Neuronal stem cell (in vitro differentiated cells): ENCODE data around the gene CYTL1.

ENCODE experiments used
- DNase-seq: peaks from one replicate; pipeline ENCODE4 v3.0.0-alpha.2; 2013; ENCODE audit warnings: low spot score
- H2AFZ ChIP-seq: one replicate; pipeline ENCODE4 v1.6.1; 2013; ENCODE audit warnings: mild to moderate bottlenecking, low read length, inconsistent platforms
- H2AK5ac ChIP-seq: 2 replicates; pipeline ENCODE4 v1.6.1; 2013; ENCODE audit warnings: low read depth, mild to moderate bottlenecking, inconsistent platforms, low read length, moderate library complexity, mixed read lengths
- H2BK120ac ChIP-seq: 2 replicates; pipeline ENCODE4 v1.6.1; 2013; ENCODE audit warnings: low read depth, mild to moderate bottlenecking, inconsistent platforms, low read length, moderate library complexity, mixed read lengths
- H2BK12ac ChIP-seq: one replicate; pipeline ENCODE4 v1.6.1; 2013; ENCODE audit warnings: low read length, inconsistent platforms
- H2BK15ac ChIP-seq: 2 replicates; pipeline ENCODE4 v1.6.1; 2013; ENCODE audit warnings: mild to moderate bottlenecking, low read length, inconsistent platforms, mixed read lengths
- H2BK5ac ChIP-seq: one replicate; pipeline ENCODE4 v1.6.1; 2013; ENCODE audit warnings: inconsistent platforms, mild to moderate bottlenecking, low read length, moderate library complexity
- H3K14ac ChIP-seq: one replicate; pipeline ENCODE4 v1.6.1; 2013; ENCODE audit warnings: low read length, inconsistent platforms
- H3K18ac ChIP-seq: 2 replicates; pipeline ENCODE4 v1.6.1; 2013; ENCODE audit warnings: low read length, inconsistent platforms
- H3K23ac ChIP-seq: 2 replicates; pipeline ENCODE4 v1.6.1; 2013; ENCODE audit warnings: low read depth, mild to moderate bottlenecking, mixed read lengths, low read length, inconsistent platforms; ENCODE audit not compliant: poor library complexity
- H3K27ac ChIP-seq: replicated peaks from 3 replicates; pipeline ENCODE4 v1.5.1; 2013; ENCODE audit warnings: low read length, inconsistent platforms
- H3K27me3 ChIP-seq, 3 experiments: 2 replicates each; pipeline ENCODE4 v1.6.1; 2013; ENCODE audit warnings: low read length in 3 of 3, mild to moderate bottlenecking in 2 of 3, inconsistent platforms in 1 of 3, low read depth in 1 of 3, mixed read lengths in 1 of 3, moderate library complexity in 1 of 3; ENCODE audit not compliant: control insufficient read depth in 3 of 3, insufficient read depth in 3 of 3
- H3K36me3 ChIP-seq, 2 donors: replicated peaks in 1 of 2; 2 replicates each; pipeline ENCODE4 v1.6.1; 2013; ENCODE audit warnings: low read length in 2 of 2; ENCODE audit not compliant: control insufficient read depth in 2 of 2, insufficient read depth in 2 of 2
- H3K4ac ChIP-seq: 2 replicates; pipeline ENCODE4 v1.6.1; 2013; ENCODE audit warnings: inconsistent platforms, mild to moderate bottlenecking, low read length, moderate library complexity
- H3K4me1 ChIP-seq, 2 donors: 1 replicate in 1 of 2; 2 replicates in 1 of 2; pipeline ENCODE4 v1.6.1; 2013; ENCODE audit warnings: low read length in 2 of 2, low read depth in 1 of 2; ENCODE audit not compliant: control insufficient read depth in 2 of 2, insufficient read depth in 1 of 2
- H3K4me2 ChIP-seq: one replicate; pipeline ENCODE4 v1.6.1; 2013; ENCODE audit warnings: mild to moderate bottlenecking, low read length, inconsistent platforms; ENCODE audit not compliant: insufficient read depth, poor library complexity, severe bottlenecking
- H3K4me3 ChIP-seq, 2 donors: 2 replicates each; pipeline ENCODE4 v1.5.1; 2013; ENCODE audit warnings: low read length in 2 of 2, mild to moderate bottlenecking in 2 of 2, inconsistent platforms in 1 of 2, moderate library complexity in 1 of 2
- H3K79me1 ChIP-seq: one replicate; pipeline ENCODE4 v1.6.1; 2013; ENCODE audit warnings: low read depth, mild to moderate bottlenecking, inconsistent platforms, low read length, moderate library complexity
- H3K9ac ChIP-seq: one replicate; pipeline ENCODE4 v1.6.1; 2013; ENCODE audit warnings: mild to moderate bottlenecking, low read depth, low read length, inconsistent platforms; ENCODE audit not compliant: poor library complexity
- H3K9me3 ChIP-seq, 2 donors: replicated peaks in 1 of 2; 2 replicates each; pipeline versions ENCODE3 to v1.6.1; 2013; ENCODE audit warnings: low read length in 2 of 2, mild to moderate bottlenecking in 2 of 2, inconsistent platforms in 1 of 2, low read depth in 1 of 2, mixed read lengths in 1 of 2, moderate library complexity in 1 of 2; ENCODE audit not compliant: control insufficient read depth in 2 of 2, insufficient read depth in 1 of 2
- H4K8ac ChIP-seq: one replicate; pipeline ENCODE4 v1.6.1; 2013; ENCODE audit warnings: low read depth, mild to moderate bottlenecking, inconsistent platforms, low read length, moderate library complexity
- H4K91ac ChIP-seq: one replicate; pipeline ENCODE4 v1.6.1; 2013; ENCODE audit warnings: low read length, low read depth, mild to moderate bottlenecking, inconsistent platforms; ENCODE audit not compliant: poor library complexity
- WGBS, 2 donors: extraction: QIAGEN DNeasy Blood & Tissue Kit; methylation state at CpG; one replicate each; pipeline ENCODE4 v1.1.7; 2013; ENCODE audit warnings: missing lambda C conversion rate in 2 of 2, mixed read lengths in 1 of 2; ENCODE audit not compliant: insufficient read length in 2 of 2, insufficient replicate concordance in 1 of 2; ENCODE audit errors: extremely low coverage in 2 of 2; 5-methylcytosine and 5-hydroxymethylcytosine counted together

The CYTL1 gene

GRCh38 chr4:4980621-4981230 lies 38.5 kb downstream of the CYTL1 start:
- H3K4me1 ChIP-seq, result peaks cover 0 to 5% of the 10 kb centered on the region in 2 donors
- H4K91ac ChIP-seq, result no peak overlapping the region
- no peak overlapping the region for H2BK5ac ChIP-seq
- H2AFZ ChIP-seq, result no peak overlapping the region
- no peak overlapping the region for H3K23ac ChIP-seq
- no peak overlapping the region for H3K14ac ChIP-seq
- no peak overlapping the region for H3K9ac ChIP-seq
- H3K79me1 ChIP-seq, result no peaks in the 10 kb centered on the region
- H3K27ac ChIP-seq, result no peak overlapping the region
- no peak overlapping the region for H3K18ac ChIP-seq
- H3K27me3 ChIP-seq, result no peaks in the 10 kb centered on the region
- H4K8ac ChIP-seq, result no peak overlapping the region
- H2BK12ac ChIP-seq, result no peak overlapping the region
- H2AK5ac ChIP-seq, result no peak overlapping the region
- peaks cover 0 to 3% of the 10 kb centered on the region in 2 donors for H3K9me3 ChIP-seq
- no peak for DNase-seq
- WGBS, 2 donors, result no CpG with 5 or more reads among the region's 12 CpGs
- no peak overlapping the region for H2BK15ac ChIP-seq
- H3K4me2 ChIP-seq, result no peak overlapping the region
- no peak overlapping the region for H2BK120ac ChIP-seq
- H3K4ac ChIP-seq, result no peak overlapping the region
- no peak overlapping the region for H3K4me3 ChIP-seq
- H3K36me3 ChIP-seq, result no peaks in the 10 kb centered on the region

DNA sequence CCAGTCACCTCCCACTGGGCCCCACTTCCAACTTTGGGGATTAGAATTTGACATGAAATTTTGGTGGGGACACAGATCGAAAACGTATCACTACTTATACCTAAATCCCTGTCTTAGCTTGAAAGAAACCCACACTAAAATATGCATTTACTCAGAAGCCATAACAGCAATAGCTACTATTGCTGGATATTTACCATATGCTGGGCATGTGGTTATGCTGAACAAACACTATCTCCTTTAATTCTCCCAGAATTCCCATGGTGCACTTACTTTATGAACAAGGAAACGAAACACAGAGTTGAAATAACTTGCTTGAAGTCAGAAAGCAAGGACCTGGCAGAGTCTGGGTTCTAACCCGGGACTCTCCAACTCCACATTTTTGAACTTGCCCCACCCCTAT lies 39.3 kb downstream of the CYTL1 start:
- H2AFZ ChIP-seq, result no peak overlapping the region
- H3K4me1 ChIP-seq, result peaks cover 0 to 5% of the 10 kb centered on the region in 2 donors
- no peak overlapping the region for H2BK12ac ChIP-seq
- no peak overlapping the region for H4K8ac ChIP-seq
- no peak overlapping the region for H3K18ac ChIP-seq
- no peak overlapping the region for H3K23ac ChIP-seq
- H3K9me3 ChIP-seq, result peaks cover 2 to 5% of the 10 kb centered on the region in 2 donors
- H3K27ac ChIP-seq, result no peak overlapping the region
- DNase-seq, result no peak
- no peaks in the 10 kb centered on the region for H3K36me3 ChIP-seq
- no peak overlapping the region for H2BK15ac ChIP-seq
- no peaks in the 10 kb centered on the region for H3K27me3 ChIP-seq
- H3K14ac ChIP-seq, result no peak overlapping the region
- H3K79me1 ChIP-seq, result no peaks in the 10 kb centered on the region
- no peak overlapping the region for H3K4me2 ChIP-seq
- no peak overlapping the region for H2AK5ac ChIP-seq
- no peak overlapping the region for H3K9ac ChIP-seq
- H3K4ac ChIP-seq, result no peak overlapping the region
- WGBS, 2 donors, result no CpG with 5 or more reads among the region's 4 CpGs
- no peak overlapping the region for H4K91ac ChIP-seq
- no peak overlapping the region for H2BK5ac ChIP-seq
- H3K4me3 ChIP-seq, result no peak overlapping the region
- H2BK120ac ChIP-seq, result no peak overlapping the region

GRCh38 chr4:4974727-4975126 lies 44.5 kb downstream of the CYTL1 start:
- H3K4me2 ChIP-seq, result no peak overlapping the region
- H2AFZ ChIP-seq, result no peak overlapping the region
- no peaks in the 10 kb centered on the region for H3K36me3 ChIP-seq
- no peaks in the 10 kb centered on the region for H3K79me1 ChIP-seq
- no peak overlapping the region for H2AK5ac ChIP-seq
- no peak overlapping the region for H4K91ac ChIP-seq
- H3K9ac ChIP-seq, result no peak overlapping the region
- H2BK15ac ChIP-seq, result no peak overlapping the region
- H4K8ac ChIP-seq, result no peak overlapping the region
- no peak overlapping the region for H3K4ac ChIP-seq
- no peak overlapping the region for H2BK120ac ChIP-seq
- H3K18ac ChIP-seq, result no peak overlapping the region
- no peaks in the 10 kb centered on the region for H3K27me3 ChIP-seq
- no peaks in the 10 kb centered on the region for H3K4me1 ChIP-seq
- DNase-seq, result no peak
- no CpG with 5 or more reads among the region's 3 CpGs for WGBS, 2 donors
- no peak overlapping the region for H3K4me3 ChIP-seq
- no peak overlapping the region for H3K23ac ChIP-seq
- no peak overlapping the region for H2BK12ac ChIP-seq
- H2BK5ac ChIP-seq, result no peak overlapping the region
- no peak overlapping the region for H3K27ac ChIP-seq
- peaks cover 5 to 12% of the 10 kb centered on the region in 2 donors for H3K9me3 ChIP-seq
- no peak overlapping the region for H3K14ac ChIP-seq

- Histone ChIP-seq H2BK5ac (no peak overlapping the region), H3K36me3 (no peaks in the 10 kb centered on the region), H3K4me3 (no peak overlapping the region), H2BK15ac (no peak overlapping the region), H3K9me3 (peaks cover 5 to 10% of the 10 kb centered on the region in 2 donors), H2BK12ac (no peak overlapping the region), H3K27ac (no peak overlapping the region), H3K14ac (no peak overlapping the region), H4K8ac (no peak overlapping the region), H3K4me2 (no peak overlapping the region), H2AFZ (no peak overlapping the region), H3K27me3 (no peaks in the 10 kb centered on the region), H3K79me1 (no peaks in the 10 kb centered on the region), H3K18ac (no peak overlapping the region), H3K23ac (no peak overlapping the region), H4K91ac (no peak overlapping the region), H3K9ac (no peak overlapping the region), H2AK5ac (no peak overlapping the region), H2BK120ac (no peak overlapping the region), H3K4ac (no peak overlapping the region), H3K4me1 (no peaks in the 10 kb centered on the region)
- DNase-seq, result no peak
- WGBS, 2 donors, result no CpG with 5 or more reads among the region's 1 CpG
Observed at GRCh38 chr4:4971796-4972195, 47.5 kb downstream of the CYTL1 start.
